CD4-positive, alpha-beta T cell treated with Interleukin-6 at 100 ng/mL for 8 hours (primary cell): ENCODE measurements around the gene MICA.
"Not testable (repeated sequence)": the region's sequence is repeated elsewhere in the genome, so short reads cannot be mapped to it uniquely, and the experiment has no call there.

Source experiments
- DNase-seq: peaks from one replicate; pipeline ENCODE4 v3.0.0-alpha.2; 2020; ENCODE audit warnings: mixed read lengths, low spot score

Gene MICA

GRCh38 chr6:31414148-31414770 is 10.9 kb downstream of the MICA start:
- DNase-seq = not testable (repeated sequence)

- DNase-seq = no peak
These were observed 11.4 kb downstream of the MICA start for GRCh38 chr6:31414771-31415265.

- DNase-seq = no peak
These were observed 13.1 kb downstream of the MICA start for GRCh38 chr6:31416394-31417014.

GRCh38 chr6:31418251-31418650 is 14.9 kb downstream of the MICA start:
- DNase-seq = no peak

GRCh38 chr6:31419842-31420241 is 16.4 kb downstream of the MICA start:
- DNase-seq = no peak

- no peak for DNase-seq
These were observed 17.2 kb downstream of the MICA start for GRCh38 chr6:31420546-31420945.

- no peak for DNase-seq
These were observed 19.2 kb downstream of the MICA start for GRCh38 chr6:31422587-31422986.

GRCh38 chr6:31423550-31423949 is 20.2 kb downstream of the MICA start:
- no peak for DNase-seq

- DNase-seq = no peak
These were observed 23.3 kb downstream of the MICA start for GRCh38 chr6:31426395-31427354.

- DNase-seq = no peak
These were observed 27.1 kb downstream of the MICA start for GRCh38 chr6:31430449-31430848.

GRCh38 chr6:31435051-31435450 is 31.7 kb downstream of the MICA start:
- not testable (repeated sequence) for DNase-seq

- no peak for DNase-seq
These were observed 34.8 kb downstream of the MICA start for GRCh38 chr6:31438222-31438621.

- no peak for DNase-seq
These were observed 35.3 kb downstream of the MICA start for GRCh38 chr6:31438677-31439076.

- peak; percentile 79 for DNase-seq
These were observed 38.2 kb downstream of the MICA start for GRCh38 chr6:31441365-31442267.

- no peak for DNase-seq
These were observed 43.1 kb downstream of the MICA start for GRCh38 chr6:31446481-31446880.

GRCh38 chr6:31446999-31447789 is 43.8 kb downstream of the MICA start:
- DNase-seq = not testable (repeated sequence)

- no peak for DNase-seq
These were observed 47.4 kb downstream of the MICA start for GRCh38 chr6:31450751-31451150.

GRCh38 chr6:31452859-31453258 is 49.5 kb downstream of the MICA start:
- no peak for DNase-seq

- DNase-seq = no peak
These were observed 49.9 kb downstream of the MICA start for GRCh38 chr6:31453259-31453658.

GRCh38 chr6:31459864-31460263 is 56.5 kb downstream of the MICA start:
- DNase-seq = not testable (repeated sequence)
